Nephron (organoid): ENCODE measurements around the gene NFAT5.

Experiments
- H3K27ac Mint-ChIP-seq, 3 experiments: 2 replicates each; pipeline ENCODE4 v1.8.0; 2020; ENCODE audit warnings: mixed read lengths in 3 of 3, mild to moderate bottlenecking in 2 of 3, moderate library complexity in 1 of 3
- H3K27me3 Mint-ChIP-seq: 2 replicates; pipeline ENCODE4 v1.8.0; 2021; ENCODE audit warnings: low read depth, mild to moderate bottlenecking, moderate library complexity, mixed read lengths
- H3K36me3 Mint-ChIP-seq: 2 replicates; pipeline ENCODE4 v1.8.0; 2020; ENCODE audit warnings: low read depth, mixed read lengths
- H3K4me1 Mint-ChIP-seq: 2 replicates; pipeline ENCODE4 v1.8.0; 2020; ENCODE audit warnings: mixed read lengths
- H3K4me3 Mint-ChIP-seq, 3 experiments: 2 replicates each; pipeline ENCODE4 v1.8.0; 2020; ENCODE audit warnings: mild to moderate bottlenecking in 3 of 3, mixed read lengths in 3 of 3, moderate library complexity in 2 of 3
- H3K9me3 Mint-ChIP-seq: 2 replicates; pipeline ENCODE4 v1.8.0; 2020; ENCODE audit warnings: mixed read lengths
- CTCF ChIP-seq, 3 experiments: fragments of 200-600 bp; sonication (generic); IDR thresholded peaks; one replicate each; pipeline ENCODE4 v1.5.0; 2021; ENCODE audit warnings: antibody characterized with exemption in 3 of 3; ENCODE audit not compliant: unreplicated experiment in 3 of 3

NFAT5 gene

GRCh38 chr16:69672998-69673713, 107.4 kb downstream of the NFAT5 start:
- H3K27ac Mint-ChIP-seq = peak overlapping the region; percentile 74 to 89 (median 80)
- H3K27me3 Mint-ChIP-seq = no peaks in the 10 kb centered on the region
- TF ChIP-seq CTCF (IDR thresholded peaks at IDR 0.05; ENCODE audit: unreplicated experiment in 3 of 3) = no peak
- H3K4me3 Mint-ChIP-seq = no peak overlapping the region
- H3K36me3 Mint-ChIP-seq = peaks cover 52% of the 10 kb centered on the region
- peaks cover 6% of the 10 kb centered on the region for H3K4me1 Mint-ChIP-seq
- no peaks in the 10 kb centered on the region for H3K9me3 Mint-ChIP-seq

DNA sequence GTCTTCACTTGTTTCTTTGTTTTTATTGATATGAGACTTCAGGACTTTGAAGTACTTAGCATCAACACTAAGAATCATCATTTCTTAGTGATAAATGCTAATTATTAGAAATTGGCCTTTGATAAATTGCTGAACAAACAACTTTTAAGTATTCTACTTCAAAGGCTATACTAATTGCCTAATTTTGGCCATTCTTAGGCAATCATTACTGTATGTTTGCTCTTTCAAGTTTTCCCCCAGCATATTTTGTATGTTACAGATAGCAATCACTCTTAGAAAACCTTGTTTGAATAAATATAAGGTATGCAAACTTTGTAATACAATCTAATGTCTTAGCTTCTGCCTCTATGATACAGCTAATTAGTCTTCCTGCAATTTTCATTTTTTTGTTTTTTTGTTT, 114.6 kb downstream of the NFAT5 start:
- Mint-ChIP-seq H3K27me3 (no peaks in the 10 kb centered on the region), H3K4me1 (no peaks in the 10 kb centered on the region), H3K27ac (no peak overlapping the region), H3K4me3 (no peak overlapping the region), H3K9me3 (no peaks in the 10 kb centered on the region), H3K36me3 (peaks cover 60% of the 10 kb centered on the region)
- TF ChIP-seq CTCF (IDR thresholded peaks at IDR 0.05; ENCODE audit: unreplicated experiment in 3 of 3) = no peak

- TF ChIP-seq CTCF (IDR thresholded peaks at IDR 0.05; ENCODE audit: unreplicated experiment in 3 of 3) = no peak
- no peak overlapping the region for H3K27ac Mint-ChIP-seq
- H3K9me3 Mint-ChIP-seq = no peaks in the 10 kb centered on the region
- no peaks in the 10 kb centered on the region for H3K4me1 Mint-ChIP-seq
- peaks cover 62% of the 10 kb centered on the region for H3K36me3 Mint-ChIP-seq
- no peaks in the 10 kb centered on the region for H3K27me3 Mint-ChIP-seq
- no peak overlapping the region for H3K4me3 Mint-ChIP-seq
These were observed 122.8 kb downstream of the NFAT5 start for GRCh38 chr16:69688589-69688988.

- H3K36me3 Mint-ChIP-seq = peaks cover 63% of the 10 kb centered on the region
- no peak overlapping the region for H3K4me3 Mint-ChIP-seq
- H3K4me1 Mint-ChIP-seq = peaks cover 4% of the 10 kb centered on the region
- no peak for TF ChIP-seq CTCF (IDR thresholded peaks at IDR 0.05; ENCODE audit: unreplicated experiment in 3 of 3)
- H3K27me3 Mint-ChIP-seq = no peaks in the 10 kb centered on the region
- peak overlapping the region in 2 of 3 experiments; percentile 17 to 46 for H3K27ac Mint-ChIP-seq
- no peaks in the 10 kb centered on the region for H3K9me3 Mint-ChIP-seq
These were observed 126.5 kb downstream of the NFAT5 start for GRCh38 chr16:69691980-69692911.

DNA sequence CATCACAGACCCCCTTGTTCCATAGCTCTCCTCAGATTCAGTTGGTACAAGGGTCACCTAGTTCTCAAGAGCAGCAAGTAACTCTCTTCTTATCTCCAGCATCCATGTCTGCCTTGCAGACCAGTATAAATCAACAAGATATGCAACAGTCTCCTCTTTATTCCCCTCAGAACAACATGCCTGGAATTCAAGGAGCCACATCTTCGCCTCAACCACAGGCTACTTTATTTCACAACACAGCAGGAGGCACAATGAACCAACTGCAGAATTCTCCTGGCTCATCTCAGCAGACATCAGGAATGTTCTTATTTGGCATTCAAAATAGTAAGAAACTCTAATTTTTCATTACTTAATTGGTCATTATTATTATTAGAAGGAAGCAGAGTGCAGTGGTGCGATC, 128.2 kb downstream of the NFAT5 start:
- Mint-ChIP-seq H3K4me3 (no peak overlapping the region), H3K27me3 (no peaks in the 10 kb centered on the region), H3K36me3 (peaks cover 65% of the 10 kb centered on the region), H3K9me3 (no peaks in the 10 kb centered on the region), H3K4me1 (peaks cover 4% of the 10 kb centered on the region), H3K27ac (no peak overlapping the region)
- TF ChIP-seq CTCF (IDR thresholded peaks at IDR 0.05; ENCODE audit: unreplicated experiment in 3 of 3) = no peak
